Stimulated activated CD4-positive, alpha-beta T cell treated with anti-CD3 and anti-CD28 coated beads, Interleukin-1b, Interleukin-23, amount 100 ng/mL, for 48 hours (primary cell): Measurements from ENCODE around the gene PFKP.
A peak's percentile ranks its signal among the peaks of the same experiment; 100 is the strongest.

ENCODE experiments used
- DNase-seq: peaks from one replicate; pipeline ENCODE4 v3.0.0-alpha.2; 2020

Gene PFKP

DNA sequence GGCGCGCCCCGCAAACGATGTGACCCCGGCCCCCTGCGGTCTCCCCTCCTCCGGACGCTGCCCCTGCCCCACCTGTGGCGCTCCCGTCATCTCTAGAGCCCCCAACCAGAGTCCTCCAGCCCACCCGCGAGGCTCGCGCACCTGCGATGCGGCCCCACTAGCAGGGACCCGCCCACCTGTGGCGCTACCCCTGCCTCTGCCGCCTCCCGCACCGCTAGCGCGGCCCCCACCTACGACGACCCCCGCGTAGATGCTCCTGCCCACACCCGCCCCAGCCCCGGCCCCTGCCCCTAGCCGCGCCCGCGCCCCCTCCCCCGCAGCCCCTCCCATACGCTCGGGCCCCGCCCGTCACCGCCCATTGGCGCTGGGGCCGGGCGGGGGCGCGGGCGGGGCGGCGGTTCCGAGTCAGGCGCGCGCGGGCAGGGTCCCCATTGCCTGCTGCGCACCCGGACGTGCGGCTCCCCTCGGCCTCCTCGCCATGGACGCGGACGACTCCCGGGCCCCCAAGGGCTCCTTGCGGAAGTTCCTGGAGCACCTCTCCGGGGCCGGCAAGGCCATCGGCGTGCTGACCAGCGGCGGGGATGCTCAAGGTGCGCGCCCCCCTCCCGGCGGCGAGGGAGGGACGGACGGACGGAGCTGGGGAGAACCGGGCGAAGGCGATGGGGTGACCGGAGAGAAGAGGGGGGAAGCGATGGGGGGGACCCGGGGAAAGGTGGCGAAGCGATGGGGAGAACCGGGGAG is at the start of gene PFKP:
Gene PFKP, plus strand, starts transcription at position 431 of the 741 bp plus-strand sequence. Its CDS starts 48 bp downstream, at position 479.
- peak; percentile 57 for DNase-seq

DNA sequence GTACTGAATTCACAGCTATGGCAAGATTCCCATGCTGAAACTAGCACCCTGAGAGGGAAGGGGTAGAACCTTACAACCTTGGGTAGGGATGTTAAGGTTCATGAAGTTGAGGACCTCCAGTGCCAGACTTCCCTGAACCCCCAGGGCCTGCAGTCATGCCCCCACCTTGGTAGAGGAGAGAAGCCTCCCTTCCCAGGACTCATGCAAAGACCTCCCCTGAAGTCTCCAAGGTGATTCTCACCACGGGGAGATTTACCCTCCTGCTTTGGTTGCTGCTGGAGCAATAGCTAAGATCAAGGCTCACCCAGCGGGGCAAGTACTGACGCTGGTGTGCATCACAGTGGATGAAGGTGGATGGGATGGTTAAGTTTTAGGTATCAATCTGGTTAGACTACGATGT is 49.1 kb upstream of the PFKP start:
- DNase-seq = no peak

DNA sequence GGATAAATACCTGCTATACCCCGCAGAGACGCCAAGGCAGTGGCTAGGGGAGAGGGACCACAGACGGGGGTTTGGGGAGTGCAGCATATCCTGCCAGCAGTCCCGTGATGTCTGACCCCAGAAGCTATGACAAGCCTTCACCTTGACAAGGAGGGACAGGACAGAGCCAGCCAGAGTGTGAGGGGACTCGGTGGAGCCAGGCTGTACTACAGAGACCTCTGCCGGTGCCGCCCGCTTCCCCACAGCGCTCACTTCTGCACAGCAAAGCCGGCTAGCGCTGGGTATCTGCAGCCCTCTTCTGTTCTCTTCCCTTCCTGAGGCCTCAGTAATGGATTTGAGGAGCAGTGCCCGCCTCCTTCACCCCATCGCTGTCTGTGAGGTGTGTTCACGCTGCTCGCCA is 47.0 kb upstream of the PFKP start:
- no peak for DNase-seq

DNA sequence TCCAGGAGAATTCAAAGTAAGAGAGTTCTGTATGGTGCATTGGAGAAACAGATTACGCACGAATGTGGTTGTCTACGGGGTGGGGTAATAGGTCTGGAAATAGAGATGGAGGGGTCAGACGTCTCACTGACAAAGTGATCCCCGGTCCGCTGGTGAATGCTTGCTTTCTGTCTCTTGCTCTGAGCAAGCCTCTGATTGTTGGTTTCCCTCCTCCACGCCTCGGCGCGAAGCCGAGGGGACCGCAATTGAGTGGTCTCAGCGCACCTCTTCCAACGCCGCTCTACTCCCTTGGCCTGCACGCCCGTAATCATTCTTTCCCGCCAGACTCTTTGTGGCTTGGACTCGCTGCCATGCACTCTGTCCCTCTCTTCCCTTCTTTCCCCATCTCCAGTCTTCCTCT is 46.5 kb upstream of the PFKP start:
- DNase-seq = no peak

DNA sequence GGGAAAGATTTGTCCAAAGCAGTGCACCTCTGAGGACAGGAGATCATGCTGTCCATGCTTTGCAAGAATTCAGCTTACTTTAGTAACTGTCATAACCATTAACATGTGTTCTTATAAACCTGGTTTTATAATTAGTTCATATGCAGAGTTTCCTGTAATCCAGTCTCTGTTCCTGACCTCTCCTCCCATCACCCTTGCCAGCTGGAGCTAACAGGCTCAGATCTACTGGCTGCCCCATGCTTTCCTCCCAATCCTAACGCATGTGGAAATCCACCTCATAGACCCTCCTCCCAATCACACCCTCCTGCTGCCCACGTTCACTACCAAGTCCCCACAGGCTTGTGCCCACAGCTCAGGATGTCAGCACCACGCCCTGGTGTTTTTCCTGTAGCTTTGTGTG is 45.3 kb upstream of the PFKP start:
- no peak for DNase-seq

DNA sequence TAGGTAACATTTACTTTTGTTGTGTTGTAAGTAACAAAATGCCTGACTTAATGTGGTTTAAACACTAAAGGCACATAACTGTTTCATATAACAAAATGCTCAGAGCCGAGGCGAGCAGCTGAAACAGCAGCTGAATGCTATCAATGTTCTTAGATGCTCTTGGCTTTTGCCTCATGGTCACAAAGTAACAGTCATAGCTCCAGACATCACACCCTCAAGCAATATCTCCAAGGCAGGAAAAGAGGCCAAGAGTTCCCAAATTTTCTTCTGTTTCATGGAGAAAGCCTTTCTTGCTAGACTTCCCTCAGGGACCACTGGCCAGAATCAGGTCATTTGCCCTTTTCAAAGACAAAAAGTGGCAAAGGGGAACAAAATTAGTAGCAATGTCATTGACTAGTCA is 43.5 kb upstream of the PFKP start:
- DNase-seq = no peak

DNA sequence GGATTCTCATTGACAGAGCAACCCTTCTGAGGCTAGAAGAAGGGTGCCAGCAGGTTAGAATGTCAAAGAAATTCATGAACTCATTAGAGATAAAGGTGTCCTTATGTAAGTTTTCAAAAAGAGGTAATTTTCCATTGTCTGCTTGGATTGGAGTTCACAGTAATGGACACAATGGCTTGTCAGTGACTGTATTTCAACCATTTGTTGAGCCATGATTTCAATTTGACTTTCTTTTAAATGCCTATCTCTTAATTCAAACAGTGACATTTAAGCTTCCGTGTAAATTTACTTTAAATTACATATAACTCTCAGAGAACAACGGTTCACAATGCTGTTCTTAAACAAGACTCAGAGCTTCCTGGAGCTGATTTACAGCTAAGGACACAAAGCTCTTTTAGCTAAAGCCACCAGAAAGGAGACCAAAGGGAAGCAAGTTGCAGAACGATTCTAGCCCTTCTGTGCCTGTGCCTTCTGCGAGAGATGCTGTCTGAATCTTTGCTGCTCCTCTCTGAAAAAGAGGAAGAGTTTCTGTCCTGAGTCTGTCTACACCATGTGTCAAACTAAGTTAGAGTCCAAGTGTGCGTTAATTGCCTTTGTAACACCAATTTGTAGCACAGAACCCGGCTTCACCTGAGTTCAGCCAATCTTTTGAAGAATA is 42.2 kb upstream of the PFKP start:
- DNase-seq = no peak

DNA sequence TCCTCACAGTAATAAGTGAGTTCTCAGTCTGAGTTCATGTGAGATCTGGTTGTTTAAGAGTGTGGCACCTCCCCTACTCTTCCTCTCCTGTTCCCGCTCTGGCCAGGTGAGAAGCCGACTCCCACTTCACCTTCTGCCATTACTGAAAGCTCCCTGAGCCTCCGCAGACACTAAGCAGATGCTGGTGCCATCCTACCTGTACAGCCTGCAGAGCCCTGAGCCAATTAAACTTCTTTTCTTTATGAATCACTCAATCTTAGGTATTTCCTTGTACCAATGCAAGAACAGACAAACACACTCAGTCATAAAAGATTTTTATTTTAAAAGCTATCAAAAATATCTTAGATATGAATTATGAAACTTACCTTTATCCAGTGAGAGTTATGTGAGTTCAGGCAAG is 39.5 kb upstream of the PFKP start:
- no peak for DNase-seq

DNA sequence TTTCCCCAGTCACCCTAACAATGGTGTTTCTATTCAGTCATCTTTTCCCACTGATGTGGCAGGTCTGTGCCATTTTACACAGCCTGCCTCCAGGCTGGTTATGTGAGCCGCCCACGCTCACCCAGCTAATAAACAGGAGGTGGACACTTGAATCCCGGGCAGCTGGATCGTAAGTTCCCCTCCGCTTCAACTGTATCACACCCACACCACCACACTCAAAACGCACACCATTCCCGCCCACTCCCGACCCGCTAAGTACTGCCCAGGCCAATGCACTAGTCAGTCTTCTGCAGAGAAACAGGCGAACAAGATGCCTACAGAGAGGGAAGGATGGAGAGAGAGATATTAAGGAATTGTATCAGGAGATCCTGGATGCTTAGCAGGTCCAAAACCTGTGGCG is 38.9 kb upstream of the PFKP start:
- DNase-seq = no peak

DNA sequence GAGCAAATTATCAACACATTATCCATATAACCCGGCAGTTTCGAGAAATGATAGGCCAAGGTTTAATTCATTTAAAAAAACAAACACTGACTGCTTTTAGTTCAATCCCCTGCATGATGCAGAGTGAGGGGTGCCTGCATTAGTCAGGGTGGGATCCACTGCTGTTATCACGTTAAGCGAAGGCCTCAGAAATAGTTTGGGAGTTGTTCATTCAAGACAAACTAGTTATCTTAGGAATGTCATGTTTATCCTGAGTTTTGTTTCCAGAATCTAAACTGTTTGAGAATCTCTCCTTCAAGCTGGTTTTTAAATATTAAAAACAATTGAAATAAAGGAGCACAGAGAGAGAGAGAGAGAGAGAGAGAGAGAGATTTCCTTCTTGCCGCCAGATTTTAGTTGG is 36.6 kb upstream of the PFKP start:
- DNase-seq = no peak

DNA sequence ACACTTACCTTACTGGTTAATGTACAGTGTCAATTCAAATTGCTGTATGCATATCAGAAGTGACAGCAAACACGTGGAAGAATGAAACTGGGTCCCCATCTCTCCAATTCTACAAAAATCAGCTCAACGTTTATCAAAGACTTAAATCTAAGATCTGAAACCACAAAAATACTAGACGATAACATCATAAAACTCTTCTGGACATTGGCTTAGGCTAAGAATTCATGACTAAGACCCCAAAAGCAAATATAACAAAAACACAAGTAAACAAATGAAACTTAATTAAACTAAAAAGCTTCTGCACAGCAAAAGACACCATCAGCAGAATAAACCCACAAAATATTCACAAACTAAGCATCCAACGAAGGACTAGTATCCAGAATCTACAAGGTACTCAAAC is 35.9 kb upstream of the PFKP start:
- no peak for DNase-seq

DNA sequence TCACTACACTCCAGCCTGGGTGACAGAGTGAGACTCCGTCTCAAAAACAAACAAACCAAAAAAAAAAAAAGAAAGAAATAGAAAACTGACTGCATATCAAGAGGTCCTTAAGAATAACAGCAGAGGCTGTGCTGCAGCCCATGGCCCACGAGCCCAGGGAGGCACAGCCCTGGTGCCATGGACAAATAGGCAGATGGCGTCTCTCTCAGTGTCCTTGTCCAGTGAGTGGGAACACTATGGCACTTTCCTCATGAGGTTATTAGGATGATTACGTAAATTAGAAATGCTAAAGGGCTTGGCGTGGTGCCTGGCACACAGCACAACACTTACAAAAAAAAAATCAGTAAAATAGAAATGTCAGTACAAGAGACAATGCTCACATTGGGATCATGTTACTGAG is 33.4 kb upstream of the PFKP start:
- DNase-seq = no peak

DNA sequence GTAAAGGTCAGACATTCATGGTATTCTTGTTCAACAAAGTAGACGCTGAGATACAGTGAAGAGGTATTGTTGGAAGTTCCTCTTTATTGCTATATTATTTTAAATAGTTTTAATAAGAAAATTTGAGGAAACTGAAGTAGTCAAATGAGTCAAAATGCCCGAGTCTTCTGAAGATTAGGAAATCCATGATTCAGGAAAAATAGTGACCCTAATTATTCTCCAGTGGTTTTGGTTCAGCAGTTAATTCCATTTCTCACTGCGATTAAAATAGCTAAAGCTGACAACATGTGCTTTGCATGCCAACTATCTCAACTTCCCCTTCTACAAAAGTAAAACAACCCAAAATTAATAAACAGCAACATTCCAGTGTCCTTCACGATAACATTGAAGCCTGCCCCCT is 32.7 kb upstream of the PFKP start:
- no peak for DNase-seq

DNA sequence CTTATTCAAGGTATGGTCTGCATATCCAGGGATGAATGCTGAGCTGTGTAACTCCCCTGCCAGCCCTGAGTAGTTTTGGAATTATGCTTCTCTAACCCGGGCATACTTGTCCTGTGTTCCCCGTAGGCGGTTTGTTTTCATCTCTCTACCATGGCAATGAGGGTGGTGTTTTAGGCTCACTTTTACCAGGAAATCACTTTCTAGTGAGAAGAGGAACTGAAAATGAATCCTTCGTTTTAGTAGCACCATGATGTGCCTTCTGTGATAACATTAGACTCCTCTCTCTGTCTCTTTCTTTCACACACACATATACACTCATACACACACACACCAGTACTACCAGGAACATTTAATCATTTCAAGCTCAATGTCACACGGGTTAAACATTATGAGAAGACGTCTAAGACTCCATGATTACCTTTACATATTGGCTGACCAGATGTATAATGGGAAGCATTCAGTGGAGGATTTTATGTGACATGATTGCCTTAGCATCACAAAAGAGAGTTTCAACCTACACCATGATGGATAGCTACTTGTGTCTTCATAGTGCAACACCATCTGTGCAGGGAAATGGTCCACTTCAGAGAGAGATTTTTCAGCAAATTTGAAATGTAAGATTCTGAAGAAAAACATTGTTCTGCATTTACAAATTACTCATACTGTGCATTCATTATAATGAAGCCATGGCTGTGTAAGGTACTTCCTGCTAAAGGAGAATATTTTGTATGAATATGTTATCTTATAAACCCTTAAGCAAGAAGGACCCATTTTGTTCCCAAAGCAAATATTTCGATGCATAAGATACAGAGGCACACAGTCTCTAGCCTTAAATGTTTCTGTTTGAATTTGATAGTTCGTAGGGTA is 31.0 kb upstream of the PFKP start:
- no peak for DNase-seq

DNA sequence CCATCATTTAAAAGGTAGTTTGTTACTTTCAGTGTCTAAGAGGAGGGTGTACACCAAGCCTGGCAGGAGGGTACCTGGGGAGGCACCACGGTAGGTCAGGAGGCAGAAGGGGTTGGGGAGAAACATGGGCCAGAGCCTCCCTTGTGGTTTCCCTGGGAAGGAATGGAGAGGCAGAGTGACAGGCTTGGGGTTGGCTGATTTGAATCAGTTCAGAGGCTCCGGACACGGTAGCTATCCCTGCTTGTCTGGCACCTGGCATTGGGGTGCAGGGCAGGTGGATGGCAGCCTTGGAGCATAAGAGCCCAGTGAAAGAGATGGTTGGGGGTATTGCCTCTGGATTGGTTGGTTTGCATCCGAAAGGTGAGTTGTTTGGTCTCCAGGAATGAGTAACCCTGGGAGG is 30.2 kb upstream of the PFKP start:
- DNase-seq = no peak

DNA sequence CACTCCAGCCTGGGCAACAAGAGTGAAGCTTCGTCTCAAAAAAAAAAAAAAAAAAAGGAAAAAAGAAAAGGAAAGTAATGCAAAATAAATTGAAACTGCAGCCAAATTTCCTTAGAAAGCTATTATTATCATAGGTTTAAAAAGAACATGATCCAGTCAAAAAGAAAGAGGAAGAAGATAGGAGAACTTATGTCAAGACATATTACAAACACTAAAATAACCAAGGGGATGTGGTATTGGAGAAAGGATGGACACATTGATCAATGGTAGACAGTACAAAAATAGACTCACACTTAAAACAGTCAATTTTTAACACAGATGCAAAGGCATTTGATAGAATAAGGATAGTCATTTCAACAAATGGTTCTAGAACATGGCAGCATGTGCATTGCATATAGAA is 27.3 kb upstream of the PFKP start:
- DNase-seq = no peak

DNA sequence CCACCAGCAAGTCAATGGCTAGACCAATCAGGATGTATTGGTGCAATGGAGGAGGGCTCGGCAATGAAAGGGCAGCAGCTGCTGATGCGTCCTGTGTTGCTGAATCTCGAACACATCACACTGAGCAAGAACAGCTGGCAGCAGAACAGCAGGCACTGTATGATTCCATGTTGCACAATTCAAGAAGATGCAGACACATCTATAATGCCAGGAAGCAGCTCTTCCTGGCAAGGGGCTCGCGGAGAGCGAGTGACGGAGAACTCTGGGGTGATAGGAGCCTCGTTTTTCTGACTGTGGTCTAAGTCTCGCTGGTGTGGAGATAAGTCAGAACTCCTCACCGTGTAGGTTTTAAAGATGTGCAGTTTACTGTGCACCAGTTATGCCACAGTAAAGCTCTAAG is 24.8 kb upstream of the PFKP start:
- no peak for DNase-seq

DNA sequence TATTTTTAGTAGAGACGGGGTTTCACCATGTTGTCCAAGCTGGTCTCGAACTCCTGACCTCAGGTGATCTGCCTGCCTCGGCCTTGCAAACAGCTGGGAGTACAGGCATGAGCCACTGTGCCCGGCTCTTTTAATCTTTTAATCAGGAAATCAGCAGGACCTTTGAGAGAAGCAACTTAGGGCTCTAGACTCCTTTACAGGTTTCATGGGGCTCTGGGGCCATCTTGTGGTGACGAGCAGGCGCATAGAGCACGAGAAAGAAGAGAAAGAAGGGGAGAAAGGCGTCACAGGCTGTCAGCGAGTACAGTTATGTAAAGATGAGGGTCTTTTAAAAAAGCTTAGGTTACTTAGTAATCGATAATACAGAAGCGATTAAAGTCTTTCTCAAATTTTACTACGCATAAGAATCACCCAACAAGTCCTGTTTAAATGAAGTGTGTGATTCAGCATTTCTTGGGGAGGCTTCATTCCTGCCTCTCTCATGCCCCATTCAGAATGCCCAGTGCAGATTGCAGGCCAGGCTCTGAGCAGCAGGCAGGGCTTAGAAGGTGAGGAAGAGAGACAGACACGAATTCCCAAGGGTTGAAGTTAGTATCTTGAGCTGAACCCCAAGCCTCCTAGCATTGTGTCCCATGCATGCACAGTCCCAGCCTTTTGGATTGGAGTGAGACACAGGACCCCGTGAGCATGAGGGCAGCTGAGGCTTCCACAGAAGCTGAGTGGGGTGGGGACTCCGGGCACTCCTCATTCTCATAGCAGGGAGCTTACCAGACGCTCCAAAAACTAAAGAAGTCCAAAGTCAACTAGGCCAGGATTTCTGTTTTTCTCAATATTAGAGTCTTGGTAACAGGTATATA is 23.6 kb upstream of the PFKP start:
- DNase-seq = peak; percentile 40

DNA sequence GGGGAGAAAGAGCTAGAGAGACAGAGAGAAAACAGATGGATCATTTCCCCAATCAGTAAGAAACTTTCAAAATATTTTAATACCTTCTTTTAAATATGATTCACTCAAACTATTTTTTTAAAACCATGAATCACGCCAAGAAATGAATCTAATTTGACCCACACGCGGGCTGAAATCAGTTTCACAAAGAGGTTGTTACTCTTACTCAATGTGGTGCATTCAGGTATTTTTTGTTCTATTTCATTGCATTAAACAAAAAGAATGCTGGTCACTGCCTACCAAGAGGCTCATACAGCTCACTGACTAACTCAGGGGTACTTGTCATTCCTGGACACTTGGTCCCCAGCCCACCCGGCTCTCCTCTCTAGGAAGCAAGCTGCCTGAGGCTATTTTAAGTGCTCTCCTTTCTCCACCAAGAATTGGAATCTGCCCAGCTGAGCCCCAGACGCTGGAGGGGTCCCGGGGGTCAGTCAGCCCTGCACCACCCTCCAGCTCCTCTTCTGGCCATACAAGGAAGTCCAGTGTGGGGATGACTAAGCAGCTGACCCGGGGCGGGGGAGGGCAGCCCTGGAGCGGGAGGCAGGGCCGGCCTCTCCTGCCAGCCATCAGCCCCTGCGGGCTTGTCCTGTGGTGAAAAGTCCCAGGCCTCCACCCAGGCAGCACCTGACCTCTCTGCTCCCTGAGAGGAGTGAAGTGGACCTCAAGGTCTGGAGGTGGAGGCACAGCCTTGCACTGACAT is 21.7 kb upstream of the PFKP start:
- no peak for DNase-seq

DNA sequence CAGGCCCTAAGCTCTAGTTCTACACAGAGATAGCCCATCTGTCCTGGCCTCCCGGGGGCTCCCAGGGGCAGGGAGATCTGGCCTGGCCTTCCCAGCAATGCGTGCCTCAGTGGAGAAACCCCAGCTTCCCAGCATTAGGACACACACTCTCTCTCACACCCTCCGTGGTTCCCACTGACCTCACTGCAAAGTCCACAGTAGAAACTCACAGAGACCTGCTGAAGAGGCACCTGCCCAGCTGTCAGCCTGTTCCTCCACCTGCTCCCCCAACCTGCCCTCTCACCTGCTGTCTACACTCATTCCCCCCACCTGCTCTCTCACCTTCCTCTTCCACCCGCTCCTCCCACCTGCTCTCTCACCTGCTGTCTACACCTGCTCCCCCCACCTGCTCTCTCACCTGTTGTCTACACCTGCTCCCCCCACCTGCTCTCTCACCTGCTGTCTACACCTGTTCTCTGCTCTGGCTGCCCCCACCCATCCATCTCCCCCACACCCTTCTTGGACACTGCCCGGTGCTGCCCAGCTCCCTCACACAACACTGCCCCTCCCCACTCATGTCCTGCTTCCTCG is 21.1 kb upstream of the PFKP start:
- no peak for DNase-seq

DNA sequence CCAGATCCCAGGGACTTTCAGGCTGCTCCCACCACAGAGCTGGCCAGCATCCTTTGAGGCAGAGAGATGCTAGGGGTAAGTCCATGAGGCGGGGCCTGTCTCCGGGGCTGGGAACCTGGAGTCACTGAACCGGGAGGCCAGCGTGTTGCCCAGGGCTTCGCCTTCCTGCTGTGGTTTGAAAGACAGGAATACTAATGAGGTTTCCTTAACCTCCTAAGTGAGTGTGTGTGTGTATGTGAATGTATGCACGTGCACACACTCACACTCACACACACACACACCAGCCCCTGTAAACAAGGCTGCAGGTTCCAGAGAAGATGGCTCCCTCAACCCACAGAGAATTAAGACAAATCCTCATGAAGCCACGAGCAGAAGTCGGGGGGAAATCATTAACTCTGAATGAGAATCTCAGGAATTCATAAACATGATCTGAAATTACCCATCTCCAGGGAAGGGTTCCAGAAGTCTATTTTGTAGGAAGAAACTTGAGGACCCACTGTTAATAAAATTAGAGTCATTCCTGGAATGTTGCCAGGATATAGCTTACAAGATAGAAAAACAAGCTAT is 20.3 kb upstream of the PFKP start:
- DNase-seq = no peak

DNA sequence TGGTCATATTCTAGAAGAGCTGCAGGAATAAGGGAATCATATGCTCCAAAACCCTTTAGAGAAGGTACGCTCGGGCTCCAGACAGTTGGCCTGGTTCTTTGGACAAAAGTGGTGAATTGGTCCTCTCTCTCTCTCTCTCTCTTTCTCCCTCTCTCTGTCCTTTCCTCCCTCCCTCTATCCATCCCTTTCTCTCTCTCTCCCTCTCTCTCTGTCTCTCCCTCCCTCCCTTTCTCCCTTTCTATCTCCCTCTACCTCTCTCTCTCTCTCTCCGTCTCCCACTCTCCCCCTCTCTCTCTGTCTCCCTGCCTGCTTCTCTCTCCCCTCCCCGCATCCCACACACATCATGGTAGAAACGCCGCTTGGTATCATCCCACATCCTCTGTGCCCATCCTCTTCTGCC is 19.8 kb upstream of the PFKP start:
- DNase-seq = no peak
